Urothelium cell line (cell line): ENCODE data around the gene RTN4R.

Source experiments
- DNase-seq: peaks from one replicate; pipeline ENCODE4 v3.0.0; 2011; ENCODE audit warnings: low spot score, mixed read lengths
- FAIRE-seq: peaks from 2 replicates; lab custom pipeline; 2011; peaks lifted over from hg19 to GRCh38; lab: Jason Lieb, UNC

Gene RTN4R

DNA sequence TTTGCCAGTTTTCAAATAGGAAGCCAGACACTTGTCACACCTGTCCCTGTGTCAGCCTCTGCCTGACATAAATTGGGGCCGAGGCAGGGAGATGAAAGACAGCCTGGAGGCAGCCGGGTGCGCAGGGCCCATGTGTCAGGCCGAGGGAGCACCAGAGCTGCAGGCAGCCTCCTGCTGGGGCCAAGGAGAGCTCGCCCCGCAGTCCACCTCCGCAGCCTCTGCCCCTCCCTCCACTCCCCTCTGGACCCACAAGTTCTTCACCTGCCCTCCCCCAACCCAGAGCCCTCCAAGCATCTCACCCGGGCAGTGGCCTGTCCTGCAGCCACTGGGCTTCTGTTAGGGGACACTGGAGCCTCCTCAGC is 8.8 kb downstream of the RTN4R start:
- DNase-seq (no peak), FAIRE-seq (no peak)

DNA sequence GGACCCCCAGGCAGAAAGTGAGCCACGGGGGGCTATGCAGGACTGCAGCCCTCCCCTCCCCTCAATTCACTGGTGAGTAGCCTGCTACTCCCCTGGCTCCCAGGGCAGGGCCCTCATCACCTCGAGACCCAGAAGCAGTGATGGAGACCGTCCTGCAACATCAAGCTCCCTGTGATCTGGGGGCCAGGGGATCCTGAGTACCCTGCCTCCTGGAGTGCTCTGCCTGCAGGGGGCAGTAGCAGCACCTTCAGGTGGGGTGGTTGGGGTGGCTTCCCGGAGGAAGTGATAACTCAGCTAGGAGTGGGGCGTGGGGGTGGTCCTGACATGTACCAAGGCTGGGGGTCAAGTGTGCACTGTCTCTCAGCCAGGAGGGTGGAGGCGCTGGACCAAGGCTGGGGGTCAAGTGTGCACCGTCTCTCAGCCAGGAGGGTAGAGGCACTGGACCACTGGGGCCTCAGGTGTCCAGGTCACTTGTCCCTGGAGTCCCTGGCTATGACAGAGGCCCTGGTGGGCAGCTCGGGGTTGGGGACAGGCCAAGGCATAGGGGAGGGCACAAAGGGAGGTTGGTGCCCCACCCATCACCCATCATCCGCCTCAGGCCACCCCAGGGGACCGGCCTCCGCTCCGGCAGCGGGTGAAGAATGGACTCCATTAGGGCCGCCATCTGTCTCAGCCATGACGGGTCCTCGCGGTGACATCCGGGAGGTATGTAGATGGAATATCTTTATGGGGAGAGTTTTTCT is 9.4 kb downstream of the RTN4R start:
- FAIRE-seq (peak; percentile 56), DNase-seq (no peak)

DNA sequence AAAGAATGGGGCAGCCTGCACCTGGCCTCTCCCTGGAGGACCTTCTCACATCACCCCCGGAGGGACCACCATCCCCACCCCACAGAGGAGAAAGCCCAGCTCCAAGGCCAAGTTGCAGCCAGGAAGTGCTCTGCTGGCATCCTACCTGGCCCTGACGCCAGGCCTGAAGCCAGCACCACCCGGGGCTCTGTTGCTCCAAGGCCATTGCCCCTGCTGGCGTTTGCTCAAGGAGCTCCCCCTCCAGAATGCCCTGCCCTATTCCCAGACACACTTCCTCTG is 10.2 kb downstream of the RTN4R start:
- no peak for FAIRE-seq
- DNase-seq = no peak

- no peak for FAIRE-seq
- no peak for DNase-seq
Observed at GRCh38 chr22:20257212-20258020, 10.7 kb downstream of the RTN4R start.

DNA sequence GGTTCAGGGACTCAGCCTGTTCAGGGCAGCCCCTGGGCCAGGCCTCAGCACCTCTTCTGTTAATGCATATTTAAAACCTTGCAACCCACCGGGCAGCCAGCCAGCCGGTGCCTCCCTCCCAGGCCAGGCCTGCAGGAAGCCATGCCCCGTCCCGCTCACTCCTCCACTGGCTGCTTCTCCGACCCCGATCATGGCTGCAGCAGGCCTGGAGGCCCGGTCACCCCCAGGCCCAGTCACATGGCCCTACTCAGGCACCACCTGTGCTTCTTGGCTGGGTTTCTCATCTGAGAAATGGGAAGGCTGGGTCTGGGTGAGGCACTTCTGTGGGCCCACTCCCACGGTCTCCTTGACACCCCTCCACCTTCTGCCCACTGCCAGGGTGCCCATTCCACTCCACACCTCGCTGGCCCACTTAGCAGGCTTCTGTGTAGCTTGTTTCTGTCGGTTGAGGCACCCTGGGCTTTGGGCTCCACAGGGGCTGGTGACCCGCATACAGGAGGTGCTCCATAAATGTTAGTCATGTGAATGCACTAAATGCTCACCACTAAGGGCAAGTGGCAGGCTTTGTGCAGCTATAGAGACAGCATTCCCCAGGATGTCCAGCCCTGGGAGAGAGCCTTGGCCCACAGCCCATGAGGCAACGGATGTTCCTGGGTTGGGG is 11.4 kb downstream of the RTN4R start:
- FAIRE-seq = no peak
- DNase-seq = no peak

DNA sequence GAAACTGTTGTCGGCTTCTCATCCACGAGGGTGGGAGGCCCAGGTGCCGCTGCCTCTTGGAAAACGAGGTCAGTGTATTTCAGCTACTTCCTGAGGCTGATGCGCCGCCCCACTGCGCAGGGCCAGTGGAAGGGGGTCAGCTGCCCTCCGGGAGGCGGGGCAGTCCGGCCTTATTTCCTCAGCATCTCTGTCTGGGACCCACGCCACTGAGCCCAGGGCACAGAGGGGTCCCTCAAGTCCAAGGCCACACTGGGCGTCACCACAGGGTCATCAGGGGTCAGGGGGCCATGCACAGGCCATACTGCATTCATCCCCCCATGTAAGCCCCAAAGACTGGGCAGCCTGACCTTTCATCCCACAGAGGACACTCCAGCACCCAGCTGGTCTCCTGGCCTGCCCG is 12.1 kb downstream of the RTN4R start:
- DNase-seq (no peak), FAIRE-seq (no peak)

DNA sequence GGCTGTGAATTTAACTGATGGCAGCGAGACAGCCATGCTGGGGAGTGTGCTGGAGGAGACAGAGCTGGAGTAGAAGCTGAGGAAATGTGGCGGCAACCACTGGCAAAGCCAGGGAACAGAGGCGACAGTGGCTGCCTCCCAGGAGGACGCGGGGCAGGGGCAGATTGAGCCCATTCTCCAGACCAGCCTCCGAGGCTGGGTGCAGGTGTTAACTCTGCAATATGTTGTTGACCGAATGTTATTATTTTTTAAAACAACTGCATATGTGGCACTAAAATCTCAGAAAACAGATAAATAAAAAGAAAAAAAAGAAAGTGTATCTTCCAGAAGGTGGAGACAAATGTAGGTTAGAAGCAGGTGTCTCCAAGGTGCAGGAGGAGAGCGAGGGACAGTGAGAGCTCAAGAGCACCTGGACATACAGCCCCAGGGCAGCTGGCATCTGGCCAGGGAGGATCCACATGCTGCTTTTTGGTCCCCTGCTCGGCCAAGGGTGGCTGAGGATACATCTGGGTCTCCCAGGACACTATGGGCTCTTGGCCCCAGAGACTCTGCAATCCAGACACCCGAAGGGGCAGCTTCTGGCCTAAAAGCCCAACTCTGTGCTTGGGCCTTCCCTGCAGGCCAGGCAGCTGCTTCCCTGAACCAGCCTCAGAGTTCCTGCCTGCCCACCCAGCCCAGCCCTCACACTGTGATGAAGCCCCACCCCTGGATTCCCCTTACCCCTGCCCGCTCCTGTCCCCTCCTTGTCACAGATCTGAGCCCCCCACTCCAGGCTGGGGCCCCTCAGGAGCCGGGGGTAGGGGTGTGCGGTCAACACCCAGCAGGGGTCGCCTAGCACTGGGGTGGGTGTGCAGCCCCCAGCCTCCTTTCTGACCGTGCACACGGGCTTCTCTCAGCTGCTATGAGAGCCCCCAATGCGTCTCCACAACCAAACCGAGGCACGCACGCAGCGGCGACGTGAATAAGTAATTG is 12.9 kb downstream of the RTN4R start:
- FAIRE-seq (no peak), DNase-seq (no peak)

DNA sequence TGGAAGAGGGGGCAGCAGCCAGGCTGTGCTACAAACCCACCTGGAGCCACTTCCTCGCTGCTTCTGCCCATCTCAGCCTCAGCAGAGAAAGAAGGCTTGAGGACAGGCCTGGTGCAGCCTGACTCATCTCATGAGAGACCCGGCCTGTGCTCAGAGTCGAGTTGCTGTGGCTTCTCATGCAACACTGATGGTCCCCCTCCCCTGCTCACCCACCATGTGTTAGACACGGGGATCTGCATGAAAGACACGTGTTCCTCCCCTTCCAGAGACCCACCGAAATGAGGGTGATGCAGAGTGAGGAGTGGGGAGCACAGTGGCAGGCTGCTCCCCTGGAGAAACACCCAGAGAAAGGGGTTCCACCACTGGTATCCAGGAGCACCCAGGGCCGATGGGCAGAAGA is 15.0 kb downstream of the RTN4R start:
- FAIRE-seq = no peak
- DNase-seq = no peak

DNA sequence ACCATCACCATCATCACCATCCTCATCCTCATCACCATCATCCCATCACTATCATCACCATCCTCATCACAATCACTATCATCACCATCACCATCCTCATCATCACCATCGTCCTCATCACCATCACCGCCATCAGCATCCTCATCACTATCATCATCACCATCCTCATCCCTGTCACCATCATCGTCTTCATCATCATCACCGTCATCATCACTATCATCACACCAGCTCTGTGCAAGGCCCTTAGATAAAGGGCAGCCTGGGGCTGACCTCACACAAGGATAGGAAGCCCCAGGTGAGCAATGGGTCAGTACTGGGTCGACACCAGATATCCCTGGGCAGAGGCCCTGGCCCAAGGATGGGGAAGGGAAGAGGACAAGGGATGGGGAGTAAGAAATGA is 16.1 kb downstream of the RTN4R start:
- DNase-seq = no peak
- no peak for FAIRE-seq

DNA sequence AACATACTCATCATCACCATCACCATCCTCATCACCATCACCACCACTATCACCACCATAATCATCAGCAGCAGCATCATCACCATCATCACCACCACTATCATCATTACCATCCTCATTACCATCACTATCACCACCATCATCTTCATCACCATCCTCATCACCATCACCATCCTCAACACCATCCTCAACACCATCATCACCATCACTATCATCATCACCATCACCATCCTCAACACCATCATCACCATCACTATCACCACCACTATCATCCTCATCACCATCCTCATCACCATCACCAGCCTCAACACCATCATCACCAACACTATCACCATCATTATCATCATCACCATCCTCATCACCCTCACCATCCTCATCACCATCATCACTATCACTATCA is 16.6 kb downstream of the RTN4R start:
- DNase-seq (no peak), FAIRE-seq (no peak)

DNA sequence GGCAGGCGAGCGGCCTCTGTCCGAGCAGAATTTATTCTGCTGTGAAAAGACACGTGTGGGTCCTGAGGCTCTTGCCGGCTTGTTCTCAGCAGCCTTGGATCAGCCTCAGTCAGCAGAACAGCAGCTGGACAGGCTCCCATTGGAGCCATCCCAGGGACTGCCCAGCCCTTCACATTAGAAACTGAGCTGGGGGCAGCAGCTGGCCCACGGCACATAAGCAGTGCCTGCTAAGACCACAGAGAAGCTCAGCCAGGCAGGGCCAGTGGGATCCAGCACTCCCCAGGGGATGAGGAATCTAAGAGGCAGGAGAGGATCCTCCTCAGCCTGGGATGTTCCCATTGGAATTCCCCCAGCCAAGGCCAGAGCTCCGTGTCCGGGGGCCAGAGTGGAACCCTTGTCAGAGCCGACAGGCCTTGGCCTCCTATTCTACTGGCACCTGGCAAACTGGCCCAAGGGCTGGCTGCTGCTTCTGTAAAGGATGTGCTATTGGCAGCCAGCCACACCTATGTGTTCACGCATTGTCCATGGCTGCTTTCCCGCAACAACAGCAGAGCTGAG is 18.2 kb downstream of the RTN4R start:
- FAIRE-seq = no peak
- no peak for DNase-seq

GRCh38 chr22:20248461-20248978 is 19.6 kb downstream of the RTN4R start:
- DNase-seq = no peak

DNA sequence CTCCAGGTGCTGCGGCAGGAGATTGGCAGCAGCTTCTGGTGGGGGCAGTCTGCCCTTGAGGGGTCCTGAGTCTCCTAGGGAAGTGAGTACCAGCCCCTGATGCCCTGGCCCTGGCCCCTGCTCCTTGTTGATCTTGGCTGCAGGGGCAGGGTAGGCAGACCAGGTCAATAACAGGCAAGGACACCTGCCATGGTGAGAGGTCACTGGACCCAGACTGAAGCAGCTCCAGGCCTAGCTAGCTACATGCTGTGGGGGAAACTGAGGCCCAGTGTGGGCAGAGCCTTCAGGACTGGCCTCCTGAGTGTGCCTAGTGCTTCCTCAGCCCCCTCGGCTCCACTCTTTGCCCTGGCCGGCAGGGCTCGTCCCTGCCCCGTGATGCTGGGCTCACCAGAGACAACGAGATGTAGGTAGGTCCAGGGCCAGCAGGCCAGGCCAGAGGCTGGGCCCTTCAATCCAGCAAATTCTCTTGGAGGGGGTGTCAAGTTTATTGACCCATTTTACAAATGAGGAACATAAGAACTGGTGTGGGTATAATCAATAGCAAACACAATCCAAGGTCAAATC is 20.4 kb downstream of the RTN4R start:
- no peak for FAIRE-seq
- DNase-seq = no peak

More at GRCh38 chr22:20248461-20248978, 19.6 kb downstream of the RTN4R start:
- FAIRE-seq = no peak

DNA sequence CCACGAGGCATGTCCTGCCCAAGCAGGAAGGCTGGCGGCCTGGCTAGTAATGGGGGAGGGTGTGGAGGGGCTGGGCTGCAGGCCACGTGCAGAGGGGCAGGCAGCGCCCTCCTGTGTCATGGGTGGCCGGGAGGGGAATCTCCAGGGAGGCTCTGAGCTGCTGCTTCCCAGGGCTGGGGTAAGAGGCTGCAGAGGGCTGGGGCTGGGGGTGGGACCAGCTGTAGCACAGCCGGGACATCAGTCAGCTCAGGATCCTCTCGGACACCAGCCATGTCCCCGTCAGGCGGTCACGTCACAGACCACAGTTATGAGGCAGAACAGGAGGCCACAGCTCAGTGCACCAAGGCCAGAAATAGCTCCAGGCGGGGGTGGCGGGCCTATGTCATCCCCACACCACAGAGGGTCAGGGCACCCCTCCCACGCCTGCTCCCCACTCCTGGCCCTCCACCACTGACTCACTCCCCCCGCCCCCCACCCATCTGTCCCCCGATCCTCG is 21.1 kb downstream of the RTN4R start:
- FAIRE-seq (peak; percentile 86), DNase-seq (no peak)

- FAIRE-seq (peak; percentile 13), DNase-seq (no peak)
Observed at GRCh38 chr22:20246368-20247009, 21.6 kb downstream of the RTN4R start.

DNA sequence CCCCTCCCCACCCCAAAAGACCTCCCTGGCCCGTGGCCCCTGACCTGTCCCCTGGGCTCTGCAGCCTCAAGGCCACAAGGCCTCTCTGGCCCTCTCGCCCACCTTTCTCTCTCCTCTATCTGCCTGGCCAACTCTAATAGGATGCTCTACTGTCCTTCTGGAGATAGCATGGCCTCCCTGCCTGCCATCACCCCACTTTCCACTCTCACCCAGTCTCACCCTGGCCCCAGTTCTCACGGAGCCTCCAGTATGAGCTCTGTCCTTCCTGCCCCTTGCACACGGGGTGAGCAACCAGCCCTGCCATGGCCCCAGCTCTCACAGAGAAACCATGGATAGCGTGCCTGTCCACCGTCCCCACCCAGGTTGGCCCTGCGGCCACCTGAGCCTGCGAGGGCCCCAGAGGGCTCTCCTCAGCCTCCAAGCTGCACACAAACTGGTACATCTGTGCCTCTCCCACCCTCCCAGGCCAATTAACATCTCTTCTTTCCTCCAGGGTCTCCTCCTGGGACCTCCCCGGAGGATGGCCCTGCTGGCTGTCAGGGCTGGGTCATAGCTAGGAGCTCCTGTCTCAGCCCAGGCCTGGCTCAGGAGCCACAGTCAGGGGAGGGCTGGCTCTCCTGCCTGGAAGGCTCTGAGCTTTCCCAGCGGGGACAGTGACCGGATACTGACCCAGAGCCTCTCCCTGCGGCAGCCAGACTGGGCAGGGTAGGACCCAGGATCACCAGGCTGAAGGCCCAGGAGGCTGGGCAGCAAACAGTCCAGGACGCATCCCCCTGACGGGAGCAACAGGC is 22.3 kb downstream of the RTN4R start:
- no peak for FAIRE-seq
- no peak for DNase-seq

DNA sequence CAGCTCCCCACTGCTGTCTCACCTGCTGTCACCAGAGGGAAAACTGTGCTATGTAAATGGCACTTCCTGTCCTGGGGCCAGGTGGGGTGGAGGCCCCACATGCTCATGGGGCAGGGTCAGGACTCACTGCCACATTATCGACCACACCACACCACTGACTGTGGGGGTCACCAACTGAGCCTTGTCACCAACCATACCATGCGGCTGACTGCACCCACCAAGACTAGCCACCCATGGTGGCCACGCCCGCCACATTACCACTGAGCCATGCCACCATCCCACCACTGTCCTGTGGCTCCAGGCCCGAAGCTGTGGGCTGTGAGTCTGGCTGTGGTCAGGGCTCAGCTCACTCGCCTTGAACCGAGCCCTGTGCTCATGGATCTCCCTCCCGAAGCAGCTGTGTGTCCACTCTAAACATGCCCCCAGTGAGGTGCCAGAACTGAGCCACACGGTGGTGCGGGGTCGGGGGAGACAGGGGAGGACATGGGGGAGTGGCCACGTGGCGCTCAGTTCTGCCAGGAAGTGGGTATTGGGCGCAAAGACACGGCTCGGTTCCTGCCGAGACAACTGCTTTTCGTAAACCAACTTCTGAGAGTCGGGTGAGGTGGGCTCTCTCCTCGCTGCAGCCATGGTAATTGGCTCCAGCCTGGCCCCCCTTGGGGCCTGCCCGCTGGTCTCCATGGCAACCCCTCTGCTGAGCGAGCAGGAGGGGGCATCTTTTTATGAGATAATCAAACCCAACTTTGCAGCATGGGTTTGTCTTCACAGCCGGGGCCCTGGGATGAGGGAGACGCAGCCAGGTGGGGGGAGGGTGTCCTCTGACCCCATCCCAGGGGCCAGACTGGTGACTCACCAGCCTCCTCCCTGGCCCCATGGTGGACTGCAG is 23.2 kb downstream of the RTN4R start:
- FAIRE-seq (peak; percentile 94), DNase-seq (no peak)

GRCh38 chr22:20244250-20244648 is 23.9 kb downstream of the RTN4R start:
- FAIRE-seq (no peak), DNase-seq (no peak)
